ENCODE results near the gene SH2D7.
A peak's percentile ranks its signal among the peaks of the same experiment; 100 is the strongest.

SH2D7 gene

GRCh38 chr15:78092261-78093041, at the start of gene SH2D7:
SH2D7 (plus strand) TSS chr15:78092561; CDS start chr15:78092585, 24 bp downstream.
- DNase-seq, result no peak

GRCh38 chr15:78044407-78045155, 47.8 kb upstream of the SH2D7 start:
- no peak for DNase-seq

- DNase-seq, result no peak
Measured at GRCh38 chr15:78045189-78045588, 47.2 kb upstream of the SH2D7 start.

GRCh38 chr15:78046796-78047341, 45.5 kb upstream of the SH2D7 start:
- DNase-seq, result no peak

- DNase-seq, result no peak
Measured at GRCh38 chr15:78047761-78048627, 44.4 kb upstream of the SH2D7 start.

GRCh38 chr15:78048628-78048920, 43.8 kb upstream of the SH2D7 start:
- DNase-seq, result no peak

- DNase-seq, result peak in 1 of 2 donors; percentile 52
Measured at GRCh38 chr15:78049691-78050440, 42.5 kb upstream of the SH2D7 start.

GRCh38 chr15:78050441-78050809, 41.9 kb upstream of the SH2D7 start:
- no peak for DNase-seq

- DNase-seq, result no peak
Measured at GRCh38 chr15:78050826-78051225, 41.5 kb upstream of the SH2D7 start.

- DNase-seq, result no peak
Measured at GRCh38 chr15:78051596-78051995, 40.8 kb upstream of the SH2D7 start.

- no peak for DNase-seq
Measured at GRCh38 chr15:78052001-78052401, 40.4 kb upstream of the SH2D7 start.

GRCh38 chr15:78052545-78052944, 39.8 kb upstream of the SH2D7 start:
- no peak for DNase-seq

GRCh38 chr15:78054518-78054917, 37.8 kb upstream of the SH2D7 start:
- DNase-seq, result no peak

- no peak for DNase-seq
Measured at GRCh38 chr15:78054966-78055365, 37.4 kb upstream of the SH2D7 start.

- DNase-seq, result no peak
Measured at GRCh38 chr15:78055919-78056713, 36.2 kb upstream of the SH2D7 start.

- DNase-seq, result no peak
Measured at GRCh38 chr15:78056714-78057269, 35.6 kb upstream of the SH2D7 start.

GRCh38 chr15:78057803-78058202, 34.6 kb upstream of the SH2D7 start:
- DNase-seq, result no peak

GRCh38 chr15:78058401-78058935, 33.9 kb upstream of the SH2D7 start:
- no peak for DNase-seq

- no peak for DNase-seq
Measured at GRCh38 chr15:78059110-78059839, 33.1 kb upstream of the SH2D7 start.

GRCh38 chr15:78060232-78060631, 32.1 kb upstream of the SH2D7 start:
- DNase-seq, result no peak

Data from stimulated activated CD4-positive, alpha-beta T cell treated with anti-CD3 and anti-CD28 coated beads, Interleukin-2, amount 100 ng/mL, for 48 hours (primary cell).